Activated naive CD8-positive, alpha-beta T cell treated with anti-CD3 and anti-CD28 coated beads for 36 hours (primary cell): Measurements from ENCODE around the gene UBL4A. TPM values are rescaled to one million over a fixed set of nuclear protein-coding genes. Genes with fewer than 3 reads are reported as not detected.

ENCODE experiments used
- DNase-seq: peaks from one replicate; pipeline ENCODE4 v3.0.0; 2021
- H3K27ac Mint-ChIP-seq: one replicate; pipeline ENCODE4 v1.8.0; 2022; ENCODE audit warnings: mild to moderate bottlenecking, moderate library complexity, mixed read lengths
- H3K27me3 Mint-ChIP-seq: one replicate; pipeline ENCODE4 v1.8.0; 2022; ENCODE audit warnings: mild to moderate bottlenecking, mixed read lengths
- H3K36me3 Mint-ChIP-seq: one replicate; pipeline ENCODE4 v1.8.0; 2021; ENCODE audit warnings: mild to moderate bottlenecking, mixed read lengths
- H3K4me1 Mint-ChIP-seq: one replicate; pipeline ENCODE4 v1.8.0; 2021; ENCODE audit warnings: mixed read lengths
- H3K4me3 Mint-ChIP-seq: one replicate; pipeline ENCODE4 v1.8.0; 2022; ENCODE audit warnings: mild to moderate bottlenecking, moderate library complexity, mixed read lengths
- H3K9me3 Mint-ChIP-seq: one replicate; pipeline ENCODE4 v1.8.0; 2022; ENCODE audit warnings: mixed read lengths
- total RNA-seq, 2 experiments: library from RNA; stranded (reverse); gene quantifications; one replicate each; pipeline ENCODE4 v1.2.3, GENCODE V29; 2021

UBL4A gene
- total RNA-seq, 2 experiments from 2014 or later: 53.2 to 54.7 TPM

GRCh38 chrX:154478728-154479622, 7.4 kb downstream of the UBL4A start, which contains the start of gene LAGE3:
LAGE3 (minus strand) TSS chrX:154479281; CDS start chrX:154478915, 366 bp downstream.
- Mint-ChIP-seq H3K9me3 (no peaks in the 10 kb centered on the region), H3K4me1 (peaks cover 18% of the 10 kb centered on the region), H3K4me3 (peak within 1 kb of the TSS; percentile 89), H3K27ac (peak within 1 kb of the TSS; percentile 95), H3K27me3 (no peaks in the 10 kb centered on the region), H3K36me3 (peaks cover 8% of the 10 kb centered on the region)
- peak; percentile 93 for DNase-seq

GRCh38 chrX:154477891-154478477, 8.4 kb downstream of the UBL4A start:
- Mint-ChIP-seq H3K4me3 (peak overlapping the region; percentile 89), H3K27ac (peak overlapping the region; percentile 74), H3K4me1 (peaks cover 13% of the 10 kb centered on the region), H3K36me3 (peaks cover 6% of the 10 kb centered on the region), H3K9me3 (no peaks in the 10 kb centered on the region), H3K27me3 (no peaks in the 10 kb centered on the region)
- no peak for DNase-seq

- no peak for DNase-seq
- H3K27ac Mint-ChIP-seq: no peak overlapping the region
- peaks cover 13% of the 10 kb centered on the region for H3K4me1 Mint-ChIP-seq
- no peaks in the 10 kb centered on the region for H3K9me3 Mint-ChIP-seq
- no peaks in the 10 kb centered on the region for H3K27me3 Mint-ChIP-seq
- peaks cover 6% of the 10 kb centered on the region for H3K36me3 Mint-ChIP-seq
- no peak overlapping the region for H3K4me3 Mint-ChIP-seq
Observed at GRCh38 chrX:154476821-154477220, 9.6 kb downstream of the UBL4A start.

- H3K27ac Mint-ChIP-seq: no peak overlapping the region
- H3K9me3 Mint-ChIP-seq: no peaks in the 10 kb centered on the region
- H3K4me1 Mint-ChIP-seq: peaks cover 11% of the 10 kb centered on the region
- no peaks in the 10 kb centered on the region for H3K27me3 Mint-ChIP-seq
- DNase-seq: no peak
- H3K4me3 Mint-ChIP-seq: no peak overlapping the region
- peaks cover 6% of the 10 kb centered on the region for H3K36me3 Mint-ChIP-seq
Observed at GRCh38 chrX:154473683-154474082, 12.7 kb downstream of the UBL4A start.

GRCh38 chrX:154472685-154473632, 13.5 kb downstream of the UBL4A start:
- Mint-ChIP-seq H3K27me3 (no peaks in the 10 kb centered on the region), H3K4me3 (no peak overlapping the region), H3K27ac (no peak overlapping the region), H3K9me3 (no peaks in the 10 kb centered on the region), H3K36me3 (peaks cover 4% of the 10 kb centered on the region), H3K4me1 (peaks cover 11% of the 10 kb centered on the region)
- DNase-seq: no peak

- DNase-seq: no peak
- H3K27ac Mint-ChIP-seq: peak overlapping the region; percentile 62
- H3K36me3 Mint-ChIP-seq: peaks cover 2% of the 10 kb centered on the region
- H3K4me3 Mint-ChIP-seq: no peak overlapping the region
- H3K9me3 Mint-ChIP-seq: no peaks in the 10 kb centered on the region
- no peaks in the 10 kb centered on the region for H3K27me3 Mint-ChIP-seq
- peaks cover 3% of the 10 kb centered on the region for H3K4me1 Mint-ChIP-seq
Observed at GRCh38 chrX:154471839-154472684, 14.4 kb downstream of the UBL4A start.

- Mint-ChIP-seq H3K27me3 (no peaks in the 10 kb centered on the region), H3K4me3 (no peak overlapping the region), H3K9me3 (no peaks in the 10 kb centered on the region), H3K4me1 (peaks cover 3% of the 10 kb centered on the region), H3K27ac (no peak overlapping the region), H3K36me3 (peaks cover 2% of the 10 kb centered on the region)
- DNase-seq: no peak
Observed at GRCh38 chrX:154470914-154471568, 15.4 kb downstream of the UBL4A start.

- Mint-ChIP-seq H3K4me3 (no peak overlapping the region), H3K9me3 (no peaks in the 10 kb centered on the region), H3K36me3 (peaks cover under 1% of the 10 kb centered on the region), H3K27ac (no peak overlapping the region), H3K27me3 (no peaks in the 10 kb centered on the region), H3K4me1 (no peaks in the 10 kb centered on the region)
- DNase-seq: no peak
Observed at GRCh38 chrX:154470434-154470833, 16.0 kb downstream of the UBL4A start.

GRCh38 chrX:154469880-154470279, 16.5 kb downstream of the UBL4A start:
- Mint-ChIP-seq H3K27ac (no peak overlapping the region), H3K36me3 (no peaks in the 10 kb centered on the region), H3K4me1 (no peaks in the 10 kb centered on the region), H3K4me3 (no peak overlapping the region), H3K27me3 (no peaks in the 10 kb centered on the region), H3K9me3 (no peaks in the 10 kb centered on the region)
- no peak for DNase-seq

- Mint-ChIP-seq H3K27me3 (no peaks in the 10 kb centered on the region), H3K36me3 (no peaks in the 10 kb centered on the region), H3K4me1 (no peaks in the 10 kb centered on the region)
Observed at GRCh38 chrX:154469114-154469513, 17.3 kb downstream of the UBL4A start.

GRCh38 chrX:154468217-154468616, 18.2 kb downstream of the UBL4A start:
- no peak overlapping the region for H3K4me3 Mint-ChIP-seq
- no peak for DNase-seq
- H3K36me3 Mint-ChIP-seq: no peaks in the 10 kb centered on the region
- no peak overlapping the region for H3K27ac Mint-ChIP-seq
- H3K4me1 Mint-ChIP-seq: no peaks in the 10 kb centered on the region
- no peaks in the 10 kb centered on the region for H3K9me3 Mint-ChIP-seq
- no peaks in the 10 kb centered on the region for H3K27me3 Mint-ChIP-seq

More at GRCh38 chrX:154469114-154469513, 17.3 kb downstream of the UBL4A start:
- Mint-ChIP-seq H3K4me3 (no peak overlapping the region), H3K27ac (no peak overlapping the region), H3K9me3 (no peaks in the 10 kb centered on the region)
- no peak for DNase-seq

- no peak for DNase-seq
- Mint-ChIP-seq H3K4me1 (no peaks in the 10 kb centered on the region), H3K27me3 (no peaks in the 10 kb centered on the region), H3K27ac (no peak overlapping the region), H3K9me3 (no peaks in the 10 kb centered on the region), H3K4me3 (no peak overlapping the region), H3K36me3 (no peaks in the 10 kb centered on the region)
Observed at GRCh38 chrX:154467556-154467955, 18.9 kb downstream of the UBL4A start.

GRCh38 chrX:154466907-154467306, 19.5 kb downstream of the UBL4A start:
- H3K4me1 Mint-ChIP-seq: no peaks in the 10 kb centered on the region
- H3K9me3 Mint-ChIP-seq: no peaks in the 10 kb centered on the region
- H3K36me3 Mint-ChIP-seq: no peaks in the 10 kb centered on the region
- no peak overlapping the region for H3K27ac Mint-ChIP-seq
- H3K4me3 Mint-ChIP-seq: no peak overlapping the region
- no peak for DNase-seq
- no peaks in the 10 kb centered on the region for H3K27me3 Mint-ChIP-seq

- Mint-ChIP-seq H3K4me1 (no peaks in the 10 kb centered on the region), H3K27me3 (no peaks in the 10 kb centered on the region)
Observed at GRCh38 chrX:154466036-154466435, 20.4 kb downstream of the UBL4A start.

More at GRCh38 chrX:154466036-154466435, 20.4 kb downstream of the UBL4A start:
- H3K4me3 Mint-ChIP-seq: no peak overlapping the region
- no peak for DNase-seq
- no peaks in the 10 kb centered on the region for H3K9me3 Mint-ChIP-seq
- no peak overlapping the region for H3K27ac Mint-ChIP-seq
- H3K36me3 Mint-ChIP-seq: no peaks in the 10 kb centered on the region
